ENCODE data around the gene AASDH. TPM values are rescaled to one million over a fixed set of nuclear protein-coding genes. Genes with fewer than 3 reads are reported as not detected.
A peak's percentile ranks its signal among the peaks of the same experiment; 100 is the strongest.

The AASDH gene
- total RNA-seq, 1 experiment from 2014 or later, result 6.6 TPM

GRCh38 chr4:56317749-56318148, 69.5 kb downstream of the AASDH start:
- no peak for DNase-seq (ENCODE audit: low spot score)

GRCh38 chr4:56316011-56316650, 71.2 kb downstream of the AASDH start:
- no peak for DNase-seq (ENCODE audit: low spot score)

GRCh38 chr4:56315543-56315942, 71.7 kb downstream of the AASDH start:
- no peak for DNase-seq (ENCODE audit: low spot score)

- DNase-seq (ENCODE audit: low spot score), result no peak
These were observed 72.2 kb downstream of the AASDH start for GRCh38 chr4:56315041-56315440.

GRCh38 chr4:56314207-56314915, 72.9 kb downstream of the AASDH start:
- DNase-seq (ENCODE audit: low spot score), result no peak

GRCh38 chr4:56313132-56313531, 74.2 kb downstream of the AASDH start:
- no peak for DNase-seq (ENCODE audit: low spot score)

GRCh38 chr4:56311299-56311975, 75.9 kb downstream of the AASDH start:
- DNase-seq (ENCODE audit: low spot score), result no peak

- DNase-seq (ENCODE audit: low spot score), result no peak
These were observed 76.7 kb downstream of the AASDH start for GRCh38 chr4:56310401-56311125.

GRCh38 chr4:56308384-56308783, 78.9 kb downstream of the AASDH start:
- DNase-seq (ENCODE audit: low spot score), result no peak

- DNase-seq (ENCODE audit: low spot score), result no peak
These were observed 79.9 kb downstream of the AASDH start for GRCh38 chr4:56307423-56307822.

GRCh38 chr4:56305390-56305789, 81.9 kb downstream of the AASDH start:
- no peak for DNase-seq (ENCODE audit: low spot score)

GRCh38 chr4:56303921-56304320, 83.4 kb downstream of the AASDH start:
- DNase-seq (ENCODE audit: low spot score), result no peak

- DNase-seq (ENCODE audit: low spot score), result no peak
These were observed 84.5 kb downstream of the AASDH start for GRCh38 chr4:56302760-56303159.

- DNase-seq (ENCODE audit: low spot score), result no peak
These were observed 85.2 kb downstream of the AASDH start for GRCh38 chr4:56301997-56302496.

GRCh38 chr4:56301181-56301996, 85.9 kb downstream of the AASDH start:
- peak; percentile 77 for DNase-seq (ENCODE audit: low spot score)

- no peak for DNase-seq (ENCODE audit: low spot score)
These were observed 89.1 kb downstream of the AASDH start for GRCh38 chr4:56298236-56298635.

- no peak for DNase-seq (ENCODE audit: low spot score)
These were observed 89.5 kb downstream of the AASDH start for GRCh38 chr4:56297776-56298175.

GRCh38 chr4:56296526-56296925, 90.8 kb downstream of the AASDH start:
- DNase-seq (ENCODE audit: low spot score), result no peak

- no peak for DNase-seq (ENCODE audit: low spot score)
These were observed 94.2 kb downstream of the AASDH start for GRCh38 chr4:56293121-56293520.

- DNase-seq (ENCODE audit: low spot score), result no peak
These were observed 97.4 kb downstream of the AASDH start for GRCh38 chr4:56289934-56290333.

- DNase-seq (ENCODE audit: low spot score), result no peak
These were observed 98.6 kb downstream of the AASDH start for GRCh38 chr4:56288663-56289062.

All from H4 (cell line).